HG02852 (cell line): Measurements from ENCODE around the gene CPNE6.
A peak's percentile ranks its signal among the peaks of the same experiment; 100 is the strongest.
"Not testable (repeated sequence)": the region's sequence is repeated elsewhere in the genome, so short reads cannot be mapped to it uniquely, and the experiment has no call there.

Source experiments
- ATAC-seq: cut with Tn5 transposase; IDR thresholded peaks from one replicate; pipeline ENCODE4 v1.9.1; 2021; ENCODE audit warnings: mild to moderate bottlenecking, moderate library complexity; ENCODE audit not compliant: unreplicated experiment

CPNE6 gene

GRCh38 chr14:24102357-24103048 is 31.1 kb downstream of the CPNE6 start:
- no peak for ATAC-seq

- no peak for ATAC-seq
Measured at GRCh38 chr14:24103451-24103850, 32.1 kb downstream of the CPNE6 start.

DNA sequence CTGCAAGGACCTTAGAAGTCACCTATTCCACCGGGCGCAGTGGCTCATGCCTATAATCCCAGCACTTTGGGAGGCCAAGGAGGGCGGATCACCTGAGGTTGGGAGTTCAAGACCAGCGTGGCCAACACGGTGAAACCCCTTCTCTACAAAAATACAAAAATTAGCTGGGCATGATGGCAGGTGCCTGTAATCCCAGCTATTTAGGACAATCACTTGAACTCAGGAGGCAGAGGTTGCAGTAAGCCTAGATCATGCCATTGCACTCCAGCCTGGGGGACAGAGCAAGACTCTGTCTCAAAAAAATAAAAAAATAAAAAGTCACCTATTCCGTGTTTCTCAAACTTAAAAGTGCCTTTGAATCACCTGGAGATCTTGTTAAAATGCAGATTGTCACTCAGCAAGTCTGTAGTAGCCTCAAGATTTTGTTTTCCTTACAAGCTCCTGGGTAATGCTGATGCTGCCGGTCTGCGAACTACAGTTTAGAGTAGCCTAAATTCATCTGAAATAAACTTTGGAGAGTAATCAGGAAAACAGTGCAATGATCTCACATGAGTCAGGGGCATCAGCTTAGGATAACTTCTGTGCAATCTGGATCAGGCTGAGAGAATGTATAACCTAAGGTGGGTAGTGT is 34.4 kb downstream of the CPNE6 start:
- ATAC-seq: not testable (repeated sequence)

DNA sequence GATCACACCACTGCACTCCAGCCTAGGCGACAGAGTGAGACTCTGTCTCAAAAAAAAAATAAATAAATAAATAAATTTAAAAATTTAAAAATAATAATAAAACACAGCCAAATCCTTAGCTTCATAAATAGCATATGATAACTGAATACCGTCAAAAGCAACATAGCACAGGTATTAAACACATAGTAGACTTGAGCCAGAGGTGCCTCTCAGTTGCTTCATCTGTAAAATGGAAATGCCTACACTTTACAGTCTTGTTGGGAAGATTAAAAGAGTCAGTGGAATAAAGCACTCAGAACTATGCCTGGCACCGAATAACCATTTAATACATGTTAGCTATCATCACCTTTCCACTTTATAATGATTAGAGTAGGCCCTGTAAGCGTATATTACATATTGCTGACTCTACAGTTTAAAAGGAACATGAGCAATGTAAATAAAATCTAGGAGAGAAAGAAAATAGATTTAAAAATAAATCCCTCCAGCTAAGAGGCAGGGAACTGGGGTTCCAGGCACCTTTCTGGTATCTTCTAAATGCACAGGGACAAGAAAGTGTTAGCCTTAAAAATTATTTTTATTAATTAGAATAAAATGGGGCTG is 35.4 kb downstream of the CPNE6 start:
- no peak for ATAC-seq

GRCh38 chr14:24108336-24108874 is 37.0 kb downstream of the CPNE6 start:
- ATAC-seq: peak; percentile 27

DNA sequence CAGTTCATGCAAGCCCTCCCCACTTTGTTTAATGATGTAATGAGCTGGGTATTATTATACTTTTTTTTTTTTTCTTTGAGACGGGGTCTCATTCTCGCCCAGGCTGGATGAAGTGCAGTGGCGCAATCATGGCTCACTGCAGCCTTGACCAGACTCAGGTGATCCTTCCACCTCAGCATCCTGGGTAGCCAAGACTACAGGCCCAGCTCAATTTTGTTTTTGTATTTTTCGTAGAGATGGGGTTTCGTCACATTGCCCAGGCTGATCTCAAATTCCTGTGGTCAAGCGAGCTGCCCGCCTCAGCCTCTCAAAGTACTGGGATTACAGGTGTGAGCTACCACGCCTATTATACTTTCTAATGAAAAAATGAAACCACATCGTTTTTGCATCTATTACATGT is 38.7 kb downstream of the CPNE6 start:
- ATAC-seq: no peak

DNA sequence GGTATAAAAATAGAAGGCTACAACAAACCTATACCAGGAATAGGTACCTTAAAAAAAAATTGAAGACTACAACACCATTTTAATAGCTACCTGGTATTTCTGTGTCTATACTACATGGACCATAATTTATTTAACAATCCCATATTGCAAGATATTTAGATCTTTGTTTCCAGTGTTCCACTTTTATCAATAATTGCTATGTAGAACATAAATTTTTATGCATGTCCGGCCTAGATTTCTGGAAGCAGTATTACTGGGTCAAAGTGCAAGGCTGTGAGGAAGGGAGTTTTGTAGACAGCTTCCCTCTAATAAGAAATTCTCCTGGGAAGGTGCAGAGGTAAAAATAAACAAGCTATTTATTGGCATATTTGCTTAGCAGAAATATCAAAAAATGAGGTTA is 39.2 kb downstream of the CPNE6 start:
- no peak for ATAC-seq

- ATAC-seq: no peak
Measured at GRCh38 chr14:24113379-24113800, 42.0 kb downstream of the CPNE6 start.

DNA sequence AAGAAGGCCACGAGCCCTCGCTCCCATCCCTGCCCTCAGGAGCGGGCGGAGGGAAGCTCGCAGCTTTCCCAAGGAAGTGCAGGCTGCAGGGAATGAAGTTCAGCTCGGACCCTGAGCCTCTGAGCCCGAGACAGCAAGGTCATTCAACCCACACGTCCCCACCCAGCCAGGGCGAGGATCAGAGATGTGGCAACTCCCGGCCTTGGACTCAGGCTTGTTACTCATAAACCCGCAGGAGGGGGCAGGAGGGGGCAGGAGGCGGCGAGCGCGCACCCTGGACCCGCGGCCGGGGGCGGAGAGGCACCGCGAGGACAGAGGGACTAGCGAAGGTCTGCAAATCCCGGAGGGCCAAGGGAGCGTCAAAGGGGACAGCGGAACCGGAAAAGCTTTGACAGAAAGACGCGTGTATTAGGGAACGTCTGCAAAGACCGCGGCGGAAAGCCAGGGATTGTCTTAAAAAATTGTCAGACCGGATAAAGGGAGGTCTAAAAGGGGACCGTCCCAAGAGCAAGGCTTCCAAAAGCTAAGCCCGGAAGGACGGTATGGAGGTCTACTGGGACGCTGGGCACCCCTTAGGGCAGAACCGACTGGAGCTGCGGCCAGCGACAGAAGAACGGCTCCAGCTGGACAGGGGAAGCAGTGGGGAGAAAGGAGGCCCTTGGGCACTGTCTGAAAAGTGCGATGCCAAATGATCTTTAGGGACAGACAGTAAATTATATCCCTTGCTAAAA is 42.6 kb downstream of the CPNE6 start:
- peak; percentile 27 for ATAC-seq

DNA sequence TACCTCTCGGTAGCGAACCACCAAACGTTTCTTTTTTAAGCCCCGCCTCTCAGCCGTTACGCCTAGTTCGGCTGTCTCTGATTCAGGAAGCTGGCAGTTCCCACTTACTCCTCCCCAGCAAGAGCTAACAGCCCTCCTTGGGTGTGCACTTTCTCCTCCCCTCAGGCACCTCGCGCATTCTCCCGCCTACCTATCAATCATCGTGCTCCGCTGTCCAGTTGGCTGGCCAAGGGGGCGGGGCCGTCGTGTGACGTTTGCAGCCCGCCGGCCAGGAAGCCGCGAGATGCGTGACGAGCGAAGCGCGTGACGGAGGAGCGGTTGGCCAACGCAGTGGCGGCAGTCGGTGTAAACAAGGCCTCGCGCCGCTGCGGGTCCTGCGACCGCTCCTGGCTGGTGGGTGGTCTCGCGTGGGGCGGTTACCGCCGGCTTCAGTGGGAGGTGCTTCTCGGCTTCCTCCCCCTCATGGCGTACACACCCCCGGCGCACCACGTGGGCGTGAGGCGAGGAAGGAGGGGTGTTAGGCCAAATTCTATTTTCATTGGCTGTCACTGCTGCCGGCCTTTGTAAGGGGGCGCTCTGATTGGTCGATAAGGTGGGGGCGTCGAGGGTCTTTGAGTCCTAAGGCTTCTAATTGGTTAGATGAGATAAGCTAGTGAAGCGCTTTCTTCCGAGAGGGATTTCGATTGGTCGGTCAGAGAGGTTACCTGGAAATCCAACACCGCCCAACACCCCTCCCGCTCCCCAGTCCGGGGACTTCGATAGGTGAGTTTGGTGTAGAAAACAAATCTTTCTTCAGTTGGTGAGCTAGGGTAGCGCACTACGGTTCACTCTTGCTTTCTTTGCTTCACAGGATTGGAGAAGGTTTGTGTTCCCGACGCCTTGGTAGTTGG is 43.4 kb downstream of the CPNE6 start, which contains the start of the genes DCAF11 and NRL:
TSS of gene DCAF11 (plus strand) at position 246 of the 890 bp plus-strand sequence. CDS start 818 bp downstream, outside the sequence.
TSS of gene NRL (minus strand) at position 418 of the 890 bp plus-strand sequence. CDS start 32,101 bp downstream, outside the sequence.
- peak; percentile 84 for ATAC-seq

- ATAC-seq: no peak
Measured at GRCh38 chr14:24115422-24116127, 44.2 kb downstream of the CPNE6 start.

GRCh38 chr14:24116128-24116814 is 44.9 kb downstream of the CPNE6 start:
- no peak for ATAC-seq

- ATAC-seq: no peak
Measured at GRCh38 chr14:24117179-24117578, 45.8 kb downstream of the CPNE6 start.

DNA sequence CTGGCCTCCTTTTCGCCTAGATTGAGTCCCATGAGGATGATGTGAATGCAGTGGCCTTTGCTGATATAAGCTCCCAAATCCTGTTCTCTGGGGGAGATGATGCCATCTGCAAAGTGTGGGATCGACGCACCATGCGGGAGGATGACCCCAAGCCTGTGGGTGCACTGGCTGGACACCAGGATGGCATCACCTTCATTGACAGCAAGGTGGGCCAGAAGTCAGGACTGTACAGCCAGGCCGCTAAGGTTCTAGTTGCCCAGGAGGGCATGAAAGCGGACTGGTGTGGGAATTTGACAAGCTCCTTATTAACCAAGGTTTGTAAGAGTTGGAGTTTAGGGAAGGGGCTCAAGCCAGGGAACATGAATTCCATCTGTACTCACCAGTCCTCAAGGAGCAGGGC is 48.3 kb downstream of the CPNE6 start:
- no peak for ATAC-seq

- no peak for ATAC-seq
Measured at GRCh38 chr14:24121210-24121609, 49.8 kb downstream of the CPNE6 start.

GRCh38 chr14:24122416-24122815 is 51.1 kb downstream of the CPNE6 start:
- ATAC-seq: no peak

DNA sequence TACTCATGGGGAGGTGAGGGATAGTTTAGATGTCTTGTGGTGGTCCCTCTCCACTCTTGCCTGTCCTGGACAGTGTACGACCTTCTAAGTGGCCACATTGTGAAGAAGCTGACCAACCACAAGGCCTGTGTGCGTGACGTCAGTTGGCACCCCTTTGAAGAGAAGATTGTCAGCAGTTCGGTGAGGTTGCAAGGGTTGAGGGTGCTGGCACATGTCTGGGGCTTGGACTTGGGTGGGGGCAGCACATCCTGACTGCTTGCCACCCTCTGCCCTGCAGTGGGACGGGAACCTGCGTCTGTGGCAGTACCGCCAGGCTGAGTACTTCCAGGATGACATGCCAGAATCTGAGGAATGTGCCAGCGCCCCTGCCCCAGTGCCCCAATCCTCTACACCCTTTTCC is 51.5 kb downstream of the CPNE6 start:
- ATAC-seq: no peak

- peak; percentile 59 for ATAC-seq
Measured at GRCh38 chr14:24123424-24124417, 52.4 kb downstream of the CPNE6 start.
